Astrocyte (in vitro differentiated cells and primary cell): ENCODE data around the gene AGAP9. TPM values are rescaled to one million over a fixed set of nuclear protein-coding genes. Genes with fewer than 3 reads are reported as not detected.
"Not testable (repeated sequence)": the region's sequence is repeated elsewhere in the genome, so short reads cannot be mapped to it uniquely, and the experiment has no call there.

Experiments
- DNase-seq: peaks from one replicate; pipeline ENCODE4 v3.0.0-alpha.2; 2010; ENCODE audit warnings: low read depth
- FAIRE-seq: peaks from 2 replicates; lab custom pipeline; 2011; peaks lifted over from hg19 to GRCh38; lab: Jason Lieb, UNC
- H2AFZ ChIP-seq: 2 replicates; pipeline ENCODE4 v1.6.0; 2012; ENCODE audit warnings: low read depth, low read length, inconsistent platforms
- H3K27ac ChIP-seq: 2 replicates; pipeline ENCODE4 v1.5.1; 2011; ENCODE audit warnings: low read depth, low read length, inconsistent platforms
- H3K27me3 ChIP-seq: 2 replicates; pipeline ENCODE4 v1.6.0; 2011; ENCODE audit warnings: low read length, inconsistent platforms; ENCODE audit not compliant: insufficient read depth
- H3K36me3 ChIP-seq: 2 replicates; pipeline ENCODE4 v1.5.1; 2011; ENCODE audit warnings: low read length, inconsistent platforms; ENCODE audit not compliant: insufficient read depth
- H3K4me1 ChIP-seq: 2 replicates; pipeline ENCODE4 v1.5.1; 2011; ENCODE audit warnings: low read length, inconsistent platforms; ENCODE audit not compliant: insufficient read depth
- H3K4me2 ChIP-seq: 2 replicates; pipeline ENCODE4 v1.6.0; 2012; ENCODE audit warnings: low read length, inconsistent platforms
- H3K4me3 ChIP-seq: 2 replicates; pipeline ENCODE4 v1.5.1; 2011; ENCODE audit warnings: low read depth, mild to moderate bottlenecking, low read length, inconsistent platforms; ENCODE audit not compliant: insufficient read depth
- H3K79me2 ChIP-seq: 2 replicates; pipeline ENCODE4 v1.6.0; 2012; ENCODE audit warnings: mild to moderate bottlenecking, low read length, inconsistent platforms; ENCODE audit not compliant: insufficient read depth
- H3K9ac ChIP-seq: 2 replicates; pipeline ENCODE4 v1.6.0; 2012; ENCODE audit warnings: mild to moderate bottlenecking, low read length, inconsistent platforms
- H3K9me3 ChIP-seq: 2 replicates; pipeline ENCODE4 v1.5.1; 2012; ENCODE audit warnings: low read depth, mild to moderate bottlenecking, low read length, inconsistent platforms; ENCODE audit not compliant: insufficient read depth
- H4K20me1 ChIP-seq: 2 replicates; pipeline ENCODE4 v1.6.0; 2012; ENCODE audit warnings: low read length, inconsistent platforms; ENCODE audit not compliant: insufficient read depth
- H3K27ac Mint-ChIP-seq: one replicate; pipeline ENCODE4 v1.8.0; 2021; ENCODE audit warnings: mild to moderate bottlenecking, mixed read lengths; ENCODE audit not compliant: unreplicated experiment
- H3K27me3 Mint-ChIP-seq: one replicate; pipeline ENCODE4 v1.8.0; 2021; ENCODE audit warnings: low read depth, mixed read lengths; ENCODE audit not compliant: unreplicated experiment
- H3K36me3 Mint-ChIP-seq: one replicate; pipeline ENCODE4 v1.8.0; 2021; ENCODE audit warnings: low read depth, mixed read lengths; ENCODE audit not compliant: unreplicated experiment
- H3K4me1 Mint-ChIP-seq: one replicate; pipeline ENCODE4 v1.8.0; 2021; ENCODE audit warnings: low read depth, mixed read lengths; ENCODE audit not compliant: unreplicated experiment
- H3K4me3 Mint-ChIP-seq: one replicate; pipeline ENCODE4 v1.8.0; 2021; ENCODE audit warnings: mild to moderate bottlenecking, moderate library complexity, mixed read lengths; ENCODE audit not compliant: unreplicated experiment
- H3K9me3 Mint-ChIP-seq: one replicate; pipeline ENCODE4 v1.8.0; 2021; ENCODE audit warnings: mild to moderate bottlenecking, mixed read lengths; ENCODE audit not compliant: unreplicated experiment
- total RNA-seq: library from RNA; stranded (reverse); gene quantifications from 2 replicates; pipeline ENCODE4 v1.2.1, GENCODE V29; 2021

The AGAP9 gene
- total RNA-seq, 1 donor from 2014 or later = 7.0 TPM

DNA sequence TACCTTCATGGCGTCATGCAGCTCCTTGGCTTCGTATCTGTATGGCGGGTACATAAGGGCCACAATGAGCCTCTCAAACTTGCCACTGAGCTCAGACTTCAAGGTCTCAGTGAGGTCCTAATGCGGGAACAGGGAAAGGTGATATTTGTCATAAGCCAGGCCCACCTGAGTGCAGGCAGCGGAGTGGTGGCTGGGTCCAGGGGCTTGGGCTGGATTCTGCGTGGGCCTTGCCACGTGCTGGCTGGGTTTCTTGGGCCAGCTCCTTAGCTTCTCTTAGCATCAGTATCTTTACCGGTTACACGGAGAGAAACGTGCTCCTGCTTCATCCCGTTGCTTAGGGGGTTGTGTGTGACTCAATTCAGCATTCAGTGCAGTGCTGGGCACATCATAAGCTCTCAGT, 46.4 kb downstream of the AGAP9 start:
- H3K9me3 Mint-ChIP-seq, H3K9ac ChIP-seq, H2AFZ ChIP-seq, H3K27me3 ChIP-seq, H4K20me1 ChIP-seq, DNase-seq, H3K4me1 Mint-ChIP-seq, H3K27ac Mint-ChIP-seq, H3K79me2 ChIP-seq, H3K27me3 Mint-ChIP-seq, H3K4me3 ChIP-seq, H3K9me3 ChIP-seq, H3K36me3 ChIP-seq, H3K4me3 Mint-ChIP-seq, H3K4me2 ChIP-seq, H3K36me3 Mint-ChIP-seq, FAIRE-seq, H3K4me1 ChIP-seq, H3K27ac ChIP-seq: not testable (repeated sequence)

DNA sequence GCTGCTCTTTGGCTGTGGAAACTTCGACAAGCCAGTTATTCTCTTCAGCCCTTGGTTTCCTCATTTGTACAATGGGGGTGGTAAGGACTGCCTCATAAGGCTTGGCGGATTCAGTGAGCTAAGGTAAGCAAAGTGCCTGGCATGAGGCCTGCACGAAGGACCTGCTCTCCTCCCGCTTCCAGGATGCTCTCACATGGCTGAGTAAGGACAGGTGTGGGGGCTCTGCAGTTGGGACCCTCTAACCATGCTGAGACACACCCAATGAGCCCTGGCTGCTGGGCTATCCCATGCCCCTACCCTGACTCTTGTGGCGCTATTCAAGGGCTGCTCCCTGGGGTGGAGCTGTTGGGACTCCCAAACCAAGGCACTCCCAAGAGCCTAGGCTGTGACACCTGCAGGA, 48.3 kb downstream of the AGAP9 start:
- H3K36me3 Mint-ChIP-seq, H3K4me3 ChIP-seq, H3K9me3 Mint-ChIP-seq, H3K4me1 ChIP-seq, H3K4me1 Mint-ChIP-seq, H3K4me2 ChIP-seq, H4K20me1 ChIP-seq, H3K36me3 ChIP-seq, H3K27ac Mint-ChIP-seq, H3K27ac ChIP-seq, H3K27me3 ChIP-seq, H3K9ac ChIP-seq, H2AFZ ChIP-seq, FAIRE-seq, H3K9me3 ChIP-seq, H3K4me3 Mint-ChIP-seq, H3K79me2 ChIP-seq, DNase-seq, H3K27me3 Mint-ChIP-seq: not testable (repeated sequence)

DNA sequence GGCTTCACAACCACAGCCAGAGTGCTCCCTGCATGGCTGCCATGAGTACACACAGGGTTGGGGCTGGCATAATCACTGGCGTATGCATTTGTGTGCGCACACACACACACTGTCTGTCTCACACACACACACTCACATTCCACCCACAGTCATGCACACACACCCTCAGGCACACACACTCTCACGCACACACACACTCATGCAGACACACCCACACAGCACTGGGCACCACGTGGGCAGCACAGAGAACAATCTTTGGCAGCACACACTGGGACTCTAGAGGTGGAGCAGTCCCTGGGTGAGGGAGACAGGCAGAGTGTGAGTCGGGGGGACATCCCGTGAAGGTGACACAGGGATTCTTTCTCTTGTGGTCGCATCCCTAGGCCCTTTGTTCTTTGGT, 49.9 kb downstream of the AGAP9 start:
- not testable (repeated sequence) for H3K27me3 Mint-ChIP-seq, H3K9me3 ChIP-seq, H3K27ac Mint-ChIP-seq, H3K79me2 ChIP-seq, H3K4me1 Mint-ChIP-seq, DNase-seq, H3K27me3 ChIP-seq, H2AFZ ChIP-seq, H3K9ac ChIP-seq, H3K4me1 ChIP-seq, FAIRE-seq, H3K4me2 ChIP-seq, H3K4me3 ChIP-seq, H4K20me1 ChIP-seq, H3K36me3 ChIP-seq, H3K4me3 Mint-ChIP-seq, H3K27ac ChIP-seq, H3K9me3 Mint-ChIP-seq, H3K36me3 Mint-ChIP-seq

DNA sequence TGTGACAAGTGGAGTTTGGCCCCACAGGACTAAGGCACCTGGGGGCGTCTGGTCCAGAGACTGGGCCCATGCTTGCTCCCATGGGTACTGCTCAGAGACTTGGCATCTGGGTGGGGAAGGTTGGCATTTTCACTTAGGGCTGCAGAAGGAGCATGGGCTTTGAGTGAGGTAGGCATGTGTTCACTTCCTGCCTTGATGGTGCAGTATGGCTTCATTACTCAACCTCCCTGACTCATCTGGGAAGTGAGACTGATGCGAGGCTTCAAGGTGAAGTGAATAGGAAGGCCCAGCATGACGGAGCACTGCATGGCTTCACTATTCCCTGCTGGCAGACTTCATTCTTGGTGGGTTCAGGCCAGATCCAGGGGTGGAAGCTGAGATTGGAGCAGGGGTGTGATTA, 50.8 kb downstream of the AGAP9 start:
- not testable (repeated sequence) for H3K36me3 ChIP-seq, H3K27me3 Mint-ChIP-seq, H3K4me3 Mint-ChIP-seq, H3K4me1 ChIP-seq, H3K4me1 Mint-ChIP-seq, H4K20me1 ChIP-seq, DNase-seq, H3K27ac ChIP-seq, H3K36me3 Mint-ChIP-seq, H3K9me3 ChIP-seq, H3K79me2 ChIP-seq, FAIRE-seq, H3K4me2 ChIP-seq, H3K27ac Mint-ChIP-seq, H3K9ac ChIP-seq, H3K4me3 ChIP-seq, H3K9me3 Mint-ChIP-seq, H3K27me3 ChIP-seq, H2AFZ ChIP-seq

DNA sequence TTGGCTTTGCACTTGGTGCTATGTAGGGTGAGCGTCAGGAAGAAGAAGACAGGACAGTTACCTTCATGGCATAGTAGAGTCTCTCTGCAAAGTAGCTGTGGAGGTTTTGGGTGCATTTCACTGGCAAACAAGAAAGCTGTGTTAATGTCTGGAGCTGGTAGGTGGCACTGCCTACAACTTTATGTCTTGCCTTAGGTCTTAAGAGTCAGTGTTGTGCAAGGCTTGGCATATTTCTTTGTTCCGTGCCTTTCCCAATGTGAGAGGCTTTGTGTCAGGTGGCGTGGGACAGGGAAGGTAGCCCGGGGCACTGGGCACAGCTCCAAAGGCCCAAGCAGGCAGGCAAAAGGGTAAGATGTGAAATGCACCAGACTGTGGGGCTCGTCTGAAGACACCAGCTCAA, 51.4 kb downstream of the AGAP9 start:
- not testable (repeated sequence) for H3K79me2 ChIP-seq, H3K27me3 Mint-ChIP-seq, H2AFZ ChIP-seq, H3K4me1 Mint-ChIP-seq, H3K36me3 Mint-ChIP-seq, H3K4me2 ChIP-seq, H3K27ac ChIP-seq, H3K4me3 ChIP-seq, H4K20me1 ChIP-seq, H3K9me3 ChIP-seq, DNase-seq, H3K9ac ChIP-seq, H3K4me1 ChIP-seq, H3K4me3 Mint-ChIP-seq, H3K36me3 ChIP-seq, H3K27me3 ChIP-seq, FAIRE-seq, H3K9me3 Mint-ChIP-seq, H3K27ac Mint-ChIP-seq

DNA sequence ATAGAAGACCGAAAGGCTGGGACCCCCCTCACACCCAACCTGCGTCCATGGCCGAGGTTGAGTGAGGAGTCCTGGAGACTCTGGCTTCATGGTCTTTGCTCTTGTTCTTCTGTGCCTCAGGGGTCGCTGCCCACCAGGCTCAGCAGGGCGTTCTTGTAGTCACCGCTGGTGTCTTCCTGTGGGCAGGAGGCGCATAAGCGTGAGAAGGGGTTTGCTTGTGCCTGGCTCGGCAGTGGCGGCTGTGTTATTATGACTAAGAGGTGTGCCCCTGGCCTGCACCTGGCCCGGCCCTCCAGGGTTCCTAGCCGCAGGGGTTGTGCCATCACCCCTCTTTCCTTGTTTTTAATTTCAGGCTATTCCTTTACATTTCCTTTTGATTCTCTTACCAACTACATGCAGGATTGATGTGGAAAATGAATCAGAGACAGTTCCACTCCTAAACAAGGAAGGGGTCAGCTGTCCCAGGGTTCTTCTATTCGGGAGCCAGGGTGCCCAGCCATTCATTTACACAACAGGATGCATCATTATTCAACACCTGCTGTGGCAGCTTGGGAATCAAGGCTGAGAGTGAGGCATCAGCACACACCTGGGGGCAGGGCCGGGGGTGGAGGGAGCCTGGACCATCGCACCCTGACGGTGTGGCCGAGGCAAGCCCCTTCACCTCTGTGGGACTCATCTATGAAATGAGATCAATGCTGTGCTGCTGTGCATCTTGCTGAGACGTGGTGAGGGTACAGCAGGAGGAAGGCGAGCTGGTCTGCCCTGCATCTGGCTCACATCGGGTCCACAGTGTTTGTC, 54.5 kb downstream of the AGAP9 start:
- not testable (repeated sequence) for H3K4me3 ChIP-seq, H4K20me1 ChIP-seq, DNase-seq, H3K27ac ChIP-seq, H3K4me3 Mint-ChIP-seq, H3K36me3 Mint-ChIP-seq, H3K27me3 ChIP-seq, H3K27me3 Mint-ChIP-seq, H3K4me1 ChIP-seq, H3K9ac ChIP-seq, H2AFZ ChIP-seq, H3K9me3 Mint-ChIP-seq, H3K27ac Mint-ChIP-seq, H3K9me3 ChIP-seq, H3K36me3 ChIP-seq, H3K4me2 ChIP-seq, H3K79me2 ChIP-seq, H3K4me1 Mint-ChIP-seq, FAIRE-seq
